Measurements from ENCODE around the gene RAB38.

Gene RAB38

DNA sequence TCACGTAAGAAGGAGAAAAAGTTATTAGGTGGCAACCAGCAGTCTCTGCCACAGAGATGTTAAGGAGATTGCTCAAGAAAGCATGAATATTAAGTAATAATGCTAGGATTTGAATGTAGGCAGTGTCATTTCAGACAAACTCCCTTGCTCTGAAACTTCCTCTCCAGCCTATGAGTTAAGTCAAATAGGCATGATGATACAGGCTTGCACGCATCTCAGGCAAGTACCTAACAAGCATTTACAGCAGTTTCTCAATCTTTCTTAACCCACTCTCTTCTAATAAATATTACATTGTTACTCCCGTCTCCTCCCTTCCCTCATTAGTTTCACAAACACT, 72.7 kb downstream of the RAB38 start:
- DNase-seq, result no peak

DNA sequence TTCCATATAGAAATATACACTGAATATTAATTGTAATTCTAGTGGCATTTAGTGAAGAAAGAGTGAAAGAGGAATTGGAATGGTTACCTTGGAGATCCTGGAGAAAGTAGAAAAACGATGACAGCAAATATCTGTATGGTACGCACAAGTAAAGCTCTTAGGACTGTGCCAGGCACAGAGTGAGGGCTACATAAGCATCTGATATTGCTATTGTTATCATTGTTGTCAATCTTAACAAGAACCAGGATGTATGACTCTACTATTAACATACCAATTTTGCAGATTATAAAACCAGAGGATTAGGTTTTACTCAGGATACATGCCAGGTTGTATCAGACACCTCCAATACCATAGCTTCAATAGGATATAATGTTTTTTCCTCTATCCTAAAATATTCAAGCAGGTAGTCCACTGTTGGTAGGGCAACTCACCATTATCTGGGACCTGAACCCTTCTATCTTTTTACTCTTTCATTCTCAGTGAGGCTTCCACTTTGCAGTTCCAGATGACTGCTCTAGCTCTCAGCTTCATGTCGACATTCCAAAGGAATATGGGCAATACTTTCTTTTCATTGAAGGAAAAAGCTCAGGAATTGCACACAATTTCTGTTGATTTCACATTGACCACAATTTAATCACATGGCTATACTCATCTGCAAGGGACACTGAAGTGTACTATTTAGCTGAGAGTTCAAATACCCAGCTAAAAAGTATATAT, 73.2 kb downstream of the RAB38 start:
- DNase-seq, result no peak

GRCh38 chr11:88100151-88100550, 75.1 kb downstream of the RAB38 start:
- no peak for DNase-seq

DNA sequence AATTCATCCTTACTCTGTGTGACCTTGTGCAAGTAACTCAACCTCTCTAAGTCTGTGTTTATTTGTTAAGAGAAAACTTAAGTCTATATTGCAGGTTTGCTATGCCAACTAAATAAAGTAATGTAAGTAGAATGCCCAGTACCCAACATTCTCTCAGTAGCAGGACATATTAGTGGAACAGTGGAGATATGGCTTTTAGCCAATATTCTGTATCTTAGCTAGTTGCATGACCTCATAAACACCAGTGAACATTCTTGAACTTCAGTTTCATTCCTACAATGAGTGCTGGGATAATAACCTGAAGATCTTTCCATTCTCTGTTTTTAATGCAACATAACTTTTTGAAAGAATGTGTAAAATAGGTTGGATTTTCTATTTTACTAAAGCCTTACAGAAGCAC, 77.0 kb downstream of the RAB38 start:
- no peak for DNase-seq

- DNase-seq, result no peak
These were observed 86.1 kb downstream of the RAB38 start for GRCh38 chr11:88089134-88089533.

- no peak for DNase-seq
These were observed 87.9 kb downstream of the RAB38 start for GRCh38 chr11:88087337-88087736.

DNA sequence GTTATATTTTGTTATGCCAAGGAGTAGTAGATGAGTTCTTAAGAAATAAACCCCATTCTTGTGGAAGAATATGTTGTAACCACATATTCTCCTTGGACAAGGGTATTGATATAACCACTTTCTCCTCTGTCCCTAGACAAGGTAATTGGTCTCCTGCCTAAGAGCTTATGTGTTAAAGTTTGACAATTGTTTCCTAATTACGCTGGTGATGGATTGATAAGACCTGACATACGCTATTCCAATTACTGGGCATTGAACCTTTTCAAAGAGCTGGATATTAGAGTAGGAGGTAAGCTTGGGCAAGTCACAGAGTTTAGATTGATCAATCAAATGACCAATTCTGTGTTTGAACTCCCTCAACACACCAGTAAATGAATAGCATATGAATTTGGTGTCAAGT, 88.9 kb downstream of the RAB38 start:
- DNase-seq, result no peak

- DNase-seq, result no peak
These were observed 104.8 kb downstream of the RAB38 start for GRCh38 chr11:88070437-88070836.

DNA sequence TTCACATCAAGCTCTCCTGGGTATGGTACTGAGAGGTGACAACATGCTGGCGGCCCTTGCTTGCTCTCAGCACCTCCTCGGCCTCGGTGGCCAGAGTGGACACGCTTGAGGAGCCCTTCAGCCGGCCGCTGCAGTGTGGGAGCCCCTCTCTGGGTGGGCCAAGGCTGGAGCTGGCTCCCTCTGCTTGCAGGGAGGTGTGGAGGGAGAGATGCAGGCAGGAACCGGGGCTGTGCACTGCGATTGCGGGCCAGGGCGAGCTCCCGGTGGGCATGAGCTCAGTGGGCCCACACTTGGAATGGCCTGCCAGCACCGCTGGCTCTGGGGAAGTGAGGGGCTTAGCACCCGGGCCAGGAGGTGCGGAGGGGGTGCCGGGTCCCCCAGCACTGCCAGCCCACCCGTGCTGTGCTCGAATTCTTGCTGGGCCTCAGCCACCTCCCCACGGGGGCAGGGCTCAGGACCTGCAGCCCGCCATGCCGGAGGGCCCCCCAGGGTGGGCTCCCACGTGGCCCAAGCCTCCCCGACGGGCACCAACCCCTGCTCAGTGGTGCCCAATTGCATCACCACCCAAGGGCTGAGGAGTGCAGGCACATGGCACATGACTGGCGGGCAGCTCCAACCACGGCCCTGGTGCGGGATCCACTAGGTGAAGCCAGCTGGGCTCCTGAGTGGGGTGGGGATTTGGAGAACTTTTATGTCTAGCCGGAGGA, 106.2 kb downstream of the RAB38 start:
- DNase-seq, result no peak

DNA sequence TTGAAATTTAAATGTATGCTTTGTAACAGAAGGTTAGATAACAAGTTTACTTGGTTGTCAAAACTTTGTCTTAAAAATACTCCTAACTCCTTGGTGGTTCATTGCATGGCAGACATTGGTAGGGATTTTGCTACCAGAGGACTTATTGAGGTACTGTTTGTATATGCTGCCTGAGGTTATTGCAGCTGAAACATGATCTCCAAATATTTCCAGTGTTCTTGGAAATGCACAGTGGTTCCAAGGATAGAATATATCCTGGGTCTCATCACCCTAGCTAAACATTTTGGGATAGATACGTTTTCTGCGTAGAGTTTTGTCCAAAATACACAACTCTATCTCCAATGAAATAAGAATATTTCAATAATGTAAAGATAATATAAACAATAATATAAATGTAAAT, 109.2 kb downstream of the RAB38 start:
- DNase-seq, result no peak

GRCh38 chr11:88064097-88064705, 111.0 kb downstream of the RAB38 start:
- DNase-seq, result no peak

All from stimulated activated CD8-positive, alpha-beta memory T cell treated with anti-CD3 and anti-CD28 coated beads, Interleukin-4, amount 100 ng/mL, for 48 hours (primary cell).